Lower leg skin (tissue), 3 donors: ENCODE results near the gene HOXC4.

Experiments used
- POLR2A ChIP-seq, 2 donors: fragments of 450-650 bp; IDR thresholded peaks; one replicate each; pipeline ENCODE4 v1.6.1; 2016 to 2017; ENCODE audit warnings: antibody characterized with exemption in 2 of 2, mild to moderate bottlenecking in 1 of 2, moderate library complexity in 1 of 2
- TF ChIP-seq, protein P1 (sequence below), 3 donors: fragments of 450-650 bp; IDR thresholded peaks; one replicate each; pipeline ENCODE4 v1.5.1; 2016; ENCODE audit warnings: antibody characterized with exemption in 3 of 3, mild to moderate bottlenecking in 3 of 3, moderate library complexity in 2 of 3

DNA sequence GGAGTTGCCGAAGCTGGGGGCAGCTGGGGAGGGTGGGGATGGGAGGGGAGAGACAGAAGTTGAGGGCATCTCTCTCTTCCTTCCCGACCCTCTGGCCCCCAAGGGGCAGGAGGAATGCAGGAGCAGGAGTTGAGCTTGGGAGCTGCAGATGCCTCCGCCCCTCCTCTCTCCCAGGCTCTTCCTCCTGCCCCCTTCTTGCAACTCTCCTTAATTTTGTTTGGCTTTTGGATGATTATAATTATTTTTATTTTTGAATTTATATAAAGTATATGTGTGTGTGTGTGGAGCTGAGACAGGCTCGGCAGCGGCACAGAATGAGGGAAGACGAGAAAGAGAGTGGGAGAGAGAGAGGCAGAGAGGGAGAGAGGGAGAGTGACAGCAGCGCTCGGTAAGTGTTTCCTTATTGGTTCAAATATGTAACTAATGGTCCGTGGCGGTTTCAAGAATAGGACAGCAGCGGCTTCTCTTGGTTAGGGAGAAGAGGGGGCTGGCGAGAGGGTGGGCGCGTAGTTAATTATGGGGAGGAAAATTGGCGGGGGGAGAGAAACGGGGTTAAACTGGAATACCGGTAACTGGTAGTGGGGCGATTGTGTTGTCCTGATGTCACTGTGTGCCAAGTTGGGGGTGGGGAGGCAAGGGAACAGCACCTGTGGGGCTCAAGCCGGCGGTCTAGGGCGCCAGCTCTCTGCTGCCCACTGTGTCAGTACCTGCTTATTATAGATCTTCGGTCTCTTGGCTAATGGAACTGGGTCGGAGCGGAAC lies 36.4 kb upstream of the HOXC4 start:
- no peak for TF ChIP-seq POLR2A (IDR thresholded peaks at IDR 0.05)
- TF ChIP-seq, protein P1, sequence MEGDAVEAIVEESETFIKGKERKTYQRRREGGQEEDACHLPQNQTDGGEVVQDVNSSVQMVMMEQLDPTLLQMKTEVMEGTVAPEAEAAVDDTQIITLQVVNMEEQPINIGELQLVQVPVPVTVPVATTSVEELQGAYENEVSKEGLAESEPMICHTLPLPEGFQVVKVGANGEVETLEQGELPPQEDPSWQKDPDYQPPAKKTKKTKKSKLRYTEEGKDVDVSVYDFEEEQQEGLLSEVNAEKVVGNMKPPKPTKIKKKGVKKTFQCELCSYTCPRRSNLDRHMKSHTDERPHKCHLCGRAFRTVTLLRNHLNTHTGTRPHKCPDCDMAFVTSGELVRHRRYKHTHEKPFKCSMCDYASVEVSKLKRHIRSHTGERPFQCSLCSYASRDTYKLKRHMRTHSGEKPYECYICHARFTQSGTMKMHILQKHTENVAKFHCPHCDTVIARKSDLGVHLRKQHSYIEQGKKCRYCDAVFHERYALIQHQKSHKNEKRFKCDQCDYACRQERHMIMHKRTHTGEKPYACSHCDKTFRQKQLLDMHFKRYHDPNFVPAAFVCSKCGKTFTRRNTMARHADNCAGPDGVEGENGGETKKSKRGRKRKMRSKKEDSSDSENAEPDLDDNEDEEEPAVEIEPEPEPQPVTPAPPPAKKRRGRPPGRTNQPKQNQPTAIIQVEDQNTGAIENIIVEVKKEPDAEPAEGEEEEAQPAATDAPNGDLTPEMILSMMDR (IDR thresholded peaks at IDR 0.05) = no peak
